ENCODE data around the gene RDH5.

- TF ChIP-seq CTCF (IDR thresholded peaks at IDR 0.05) (no peak), POLR2A (IDR thresholded peaks at IDR 0.05) (no peak)
Observed at GRCh38 chr12:55762646-55763045, 42.5 kb downstream of the RDH5 start.

Measured in heart left ventricle (tissue), 13 donors.